HepG2 (cell line): Measurements from ENCODE around the gene SULT2B1. TPM values are rescaled to one million over a fixed set of nuclear protein-coding genes. Genes with fewer than 3 reads are reported as not detected.
A peak's percentile ranks its signal among the peaks of the same experiment; 100 is the strongest.

Source experiments
- ATF7-NPFF ChIP-seq: sonication (generic); formaldehyde crosslinking; IDR thresholded peaks from 2 replicates; pipeline ENCODE4 v1.8.1; 2023; ENCODE audit warnings: mild to moderate bottlenecking, low read depth, missing genetic modification reagents, moderate library complexity
- BCL6 ChIP-seq: IDR thresholded peaks from 2 replicates; pipeline ENCODE4 v1.6.1; 2016; ENCODE audit warnings: missing genetic modification reagents, missing compliant biosample characterization
- CCDC6 ChIP-seq: sonication (generic); formaldehyde crosslinking; IDR thresholded peaks from 2 replicates; pipeline ENCODE4 v1.8.1; 2022; ENCODE audit warnings: mild to moderate bottlenecking, missing genetic modification reagents, moderate library complexity
- CREB3 ChIP-seq: sonication (generic); formaldehyde crosslinking; IDR thresholded peaks from 2 replicates; pipeline ENCODE4 v1.5.0; 2020; ENCODE audit warnings: missing genetic modification reagents
- HOXA3 ChIP-seq: sonication (generic); formaldehyde crosslinking; IDR thresholded peaks from 2 replicates; pipeline ENCODE4 v1.5.0; 2020; ENCODE audit warnings: missing genetic modification reagents
- KDM6A ChIP-seq: IDR thresholded peaks from 2 replicates; pipeline ENCODE4 v1.6.1; 2016; ENCODE audit warnings: low read depth
- PAWR ChIP-seq: sonication (generic); formaldehyde crosslinking; IDR thresholded peaks from 2 replicates; pipeline ENCODE4 v1.4.0; 2020; ENCODE audit warnings: missing genetic modification reagents, mild to moderate bottlenecking, borderline replicate concordance
- RAD21 ChIP-seq: fragments of 450-650 bp; formaldehyde crosslinking; IDR thresholded peaks from 2 replicates; pipeline ENCODE4 v1.5.0; 2020; ENCODE audit warnings: mild to moderate bottlenecking
- RNF2 ChIP-seq: fragments of 450-650 bp; conservative IDR thresholded peaks from 2 replicates; pipeline ENCODE4 v1.6.1; 2016; ENCODE audit warnings: low read depth
- RXRA ChIP-seq: sonication (generic); formaldehyde crosslinking; IDR thresholded peaks from 2 replicates; pipeline ENCODE4 v1.5.1; 2020; ENCODE audit warnings: missing genetic modification reagents
- SIX1 ChIP-seq: sonication (generic); formaldehyde crosslinking; IDR thresholded peaks from 2 replicates; pipeline ENCODE4 v1.4.0; 2020; ENCODE audit warnings: missing genetic modification reagents, borderline replicate concordance
- ZBTB37 ChIP-seq: sonication (generic); formaldehyde crosslinking; IDR thresholded peaks from 2 replicates; pipeline ENCODE4 v1.4.0; 2020; ENCODE audit warnings: mild to moderate bottlenecking, missing genetic modification reagents
- ZMAT3 ChIP-seq: sonication (generic); formaldehyde crosslinking; conservative IDR thresholded peaks from 2 replicates; pipeline ENCODE4 v1.7.0; 2021; ENCODE audit warnings: missing genetic modification reagents
- ZNF30 ChIP-seq: sonication (generic); formaldehyde crosslinking; IDR thresholded peaks from 2 replicates; pipeline ENCODE4 v1.5.0; 2020; ENCODE audit warnings: mild to moderate bottlenecking, missing genetic modification reagents
- ZNF546 ChIP-seq: sonication (generic); formaldehyde crosslinking; conservative IDR thresholded peaks from 2 replicates; pipeline ENCODE4 v1.8.1; 2023; ENCODE audit warnings: mild to moderate bottlenecking, missing genetic modification reagents
- ZNF670 ChIP-seq: sonication (generic); formaldehyde crosslinking; IDR thresholded peaks from 2 replicates; pipeline ENCODE4 v1.8.0; 2022; ENCODE audit warnings: mild to moderate bottlenecking, missing genetic modification reagents, borderline replicate concordance
- ZNF747 ChIP-seq: sonication (generic); formaldehyde crosslinking; IDR thresholded peaks from 2 replicates; pipeline ENCODE4 v1.8.1; 2023; ENCODE audit warnings: missing genetic modification reagents, mild to moderate bottlenecking, borderline replicate concordance
- ZNF788 ChIP-seq: sonication (generic); formaldehyde crosslinking; IDR thresholded peaks from 2 replicates; pipeline ENCODE4 v1.5.0; 2020; ENCODE audit warnings: mild to moderate bottlenecking, missing genetic modification reagents, borderline replicate concordance
- polyA plus RNA-seq, 8 experiments: library from polyadenylated mRNA; depleted of rRNA in 3 of 8; stranded (reverse) in 7 of 8; unstranded in 1 of 8; fragments of >200 nt; fragmentation: Illumina TruSeq in 4 of 8; extraction: Trizol in 4 of 8; gene quantifications; 2 replicates each; pipeline versions ENCODE4 v1.2.1 to v1.2.3, GENCODE V29; 2011 to 2016; ENCODE audit warnings: low read depth in 4 of 8, missing spikeins in 1 of 8, mixed read lengths in 1 of 8; ENCODE audit not compliant: insufficient read depth in 1 of 8
- total RNA-seq, 5 experiments: library from RNA; depleted of rRNA; stranded (reverse); fragments of >200 nt; fragmentation: Illumina TruSeq; extraction: Trizol; gene quantifications; 2 replicates each; pipeline ENCODE4 v1.2.3, GENCODE V29; 2016; ENCODE audit warnings: low read depth in 1 of 5
- TF ChIP-seq, protein P1 (sequence below): sonication (generic); formaldehyde crosslinking; IDR thresholded peaks from 2 replicates; pipeline ENCODE4 v1.5.0; 2020; ENCODE audit warnings: missing genetic modification reagents
- TF ChIP-seq, protein P2 (sequence below): sonication (generic); formaldehyde crosslinking; IDR thresholded peaks from 2 replicates; pipeline ENCODE4 v1.4.0; 2020; ENCODE audit warnings: missing genetic modification reagents
- TF ChIP-seq, protein P3 (sequence below): sonication (generic); formaldehyde crosslinking; IDR thresholded peaks from 2 replicates; pipeline ENCODE4 v1.9.0; 2022; ENCODE audit warnings: missing genetic modification reagents, mild to moderate bottlenecking, borderline replicate concordance

Gene SULT2B1
- total and polyA plus RNA-seq, 2 of the 13 experiments (the other 11 are each of a cell fraction or from before 2014, with no cell fraction given) = 0.13 TPM; not detected in 1

GRCh38 chr19:48627201-48627864 lies 75.4 kb downstream of the SULT2B1 start (continued):
- TF ChIP-seq ZMAT3 (CRISPR knock-in tag) = 0 out of 2 replicates have a peak, but pooled peaks have one; percentile 44
- TF ChIP-seq BCL6 (CRISPR knock-in tag) = no peak
- peak; percentile 34; the same call in 1 of the 2 replicates for TF ChIP-seq RAD21
- TF ChIP-seq, protein P1, sequence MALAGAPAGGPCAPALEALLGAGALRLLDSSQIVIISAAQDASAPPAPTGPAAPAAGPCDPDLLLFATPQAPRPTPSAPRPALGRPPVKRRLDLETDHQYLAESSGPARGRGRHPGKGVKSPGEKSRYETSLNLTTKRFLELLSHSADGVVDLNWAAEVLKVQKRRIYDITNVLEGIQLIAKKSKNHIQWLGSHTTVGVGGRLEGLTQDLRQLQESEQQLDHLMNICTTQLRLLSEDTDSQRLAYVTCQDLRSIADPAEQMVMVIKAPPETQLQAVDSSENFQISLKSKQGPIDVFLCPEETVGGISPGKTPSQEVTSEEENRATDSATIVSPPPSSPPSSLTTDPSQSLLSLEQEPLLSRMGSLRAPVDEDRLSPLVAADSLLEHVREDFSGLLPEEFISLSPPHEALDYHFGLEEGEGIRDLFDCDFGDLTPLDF (CRISPR knock-in tag) = 0 out of 2 replicates have a peak, but pooled peaks have one; percentile 26
- no peak for TF ChIP-seq CCDC6 (CRISPR knock-in tag)
- TF ChIP-seq ZNF788 = peak; percentile 27; the same call in 1 of the 2 replicates
- no peak for TF ChIP-seq ATF7-NPFF (CRISPR knock-in tag)
- TF ChIP-seq ZNF670 = no peak
- TF ChIP-seq HOXA3 (CRISPR knock-in tag) = peak; percentile 40; the same call in 1 of the 2 replicates
- TF ChIP-seq, protein P2, sequence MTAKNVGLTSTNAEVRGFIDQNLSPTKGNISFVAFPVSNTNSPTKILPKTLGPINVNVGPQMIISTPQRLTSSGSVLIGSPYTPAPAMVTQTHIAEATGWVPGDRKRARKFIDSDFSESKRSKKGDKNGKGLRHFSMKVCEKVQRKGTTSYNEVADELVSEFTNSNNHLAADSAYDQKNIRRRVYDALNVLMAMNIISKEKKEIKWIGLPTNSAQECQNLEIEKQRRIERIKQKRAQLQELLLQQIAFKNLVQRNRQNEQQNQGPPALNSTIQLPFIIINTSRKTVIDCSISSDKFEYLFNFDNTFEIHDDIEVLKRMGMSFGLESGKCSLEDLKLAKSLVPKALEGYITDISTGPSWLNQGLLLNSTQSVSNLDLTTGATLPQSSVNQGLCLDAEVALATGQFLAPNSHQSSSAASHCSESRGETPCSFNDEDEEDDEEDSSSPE (CRISPR knock-in tag) = peak; percentile 55; the same call in 1 of the 2 replicates
- TF ChIP-seq CREB3 (CRISPR knock-in tag) = 0 out of 2 replicates have a peak, but pooled peaks have one; percentile 71
- peak; percentile 80; the same call in 1 of the 2 replicates for TF ChIP-seq RNF2
- TF ChIP-seq SIX1 (CRISPR knock-in tag) = peak; percentile 70
- TF ChIP-seq ZBTB37 (CRISPR knock-in tag) = no peak
- 0 out of 2 replicates have a peak, but pooled peaks have one; percentile 68 for TF ChIP-seq ZNF546 (CRISPR knock-in tag)
- no peak for TF ChIP-seq PAWR (CRISPR knock-in tag)
- TF ChIP-seq, protein P3, sequence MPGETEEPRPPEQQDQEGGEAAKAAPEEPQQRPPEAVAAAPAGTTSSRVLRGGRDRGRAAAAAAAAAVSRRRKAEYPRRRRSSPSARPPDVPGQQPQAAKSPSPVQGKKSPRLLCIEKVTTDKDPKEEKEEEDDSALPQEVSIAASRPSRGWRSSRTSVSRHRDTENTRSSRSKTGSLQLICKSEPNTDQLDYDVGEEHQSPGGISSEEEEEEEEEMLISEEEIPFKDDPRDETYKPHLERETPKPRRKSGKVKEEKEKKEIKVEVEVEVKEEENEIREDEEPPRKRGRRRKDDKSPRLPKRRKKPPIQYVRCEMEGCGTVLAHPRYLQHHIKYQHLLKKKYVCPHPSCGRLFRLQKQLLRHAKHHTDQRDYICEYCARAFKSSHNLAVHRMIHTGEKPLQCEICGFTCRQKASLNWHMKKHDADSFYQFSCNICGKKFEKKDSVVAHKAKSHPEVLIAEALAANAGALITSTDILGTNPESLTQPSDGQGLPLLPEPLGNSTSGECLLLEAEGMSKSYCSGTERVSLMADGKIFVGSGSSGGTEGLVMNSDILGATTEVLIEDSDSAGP (CRISPR knock-in tag) = peak; percentile 38; the same call in 1 of the 2 replicates
- peak; percentile 28; the same call in 1 of the 2 replicates for TF ChIP-seq RXRA
- TF ChIP-seq KDM6A (CRISPR knock-in tag) = 0 out of 2 replicates have a peak, but pooled peaks have one; percentile 38
- 0 out of 2 replicates have a peak, but pooled peaks have one; percentile 49 for TF ChIP-seq ZNF30
- no peak for TF ChIP-seq ZNF747 (CRISPR knock-in tag)
